Stimulated activated naive CD4-positive, alpha-beta T cell (primary cell): Measurements from ENCODE around the gene UGT1A6.

ENCODE experiments used
- DNase-seq, 6 experiments: peaks; one replicate each; lab custom pipeline; 2025; lab: John Stamatoyannopoulos, UW

Gene UGT1A6

GRCh38 chr2:233801357-233802131, 108.9 kb downstream of the UGT1A6 start:
- no peak for DNase-seq

GRCh38 chr2:233802132-233802815, 109.6 kb downstream of the UGT1A6 start:
- no peak for DNase-seq

- DNase-seq, result no peak
Measured at GRCh38 chr2:233803292-233803911, 110.7 kb downstream of the UGT1A6 start.

GRCh38 chr2:233803994-233804393, 111.3 kb downstream of the UGT1A6 start:
- no peak for DNase-seq

- DNase-seq, result no peak
Measured at GRCh38 chr2:233807215-233807865, 114.7 kb downstream of the UGT1A6 start.

- DNase-seq, result no peak
Measured at GRCh38 chr2:233807966-233808935, 115.6 kb downstream of the UGT1A6 start.

GRCh38 chr2:233810385-233810784, 117.7 kb downstream of the UGT1A6 start:
- DNase-seq, result no peak

- no peak for DNase-seq
Measured at GRCh38 chr2:233811087-233811486, 118.4 kb downstream of the UGT1A6 start.

- no peak for DNase-seq
Measured at GRCh38 chr2:233811732-233812131, 119.0 kb downstream of the UGT1A6 start.

GRCh38 chr2:233813236-233814055, 120.8 kb downstream of the UGT1A6 start:
- no peak for DNase-seq

GRCh38 chr2:233814056-233814835, 121.6 kb downstream of the UGT1A6 start:
- no peak for DNase-seq

- no peak for DNase-seq
Measured at GRCh38 chr2:233815861-233816260, 123.2 kb downstream of the UGT1A6 start.

- no peak for DNase-seq
Measured at GRCh38 chr2:233816334-233816733, 123.6 kb downstream of the UGT1A6 start.

- DNase-seq, result no peak
Measured at GRCh38 chr2:233816771-233817170, 124.1 kb downstream of the UGT1A6 start.

GRCh38 chr2:233817361-233817911, 124.7 kb downstream of the UGT1A6 start:
- no peak for DNase-seq

- no peak for DNase-seq
Measured at GRCh38 chr2:233817995-233818638, 125.4 kb downstream of the UGT1A6 start.

GRCh38 chr2:233818639-233819621, 126.2 kb downstream of the UGT1A6 start:
- no peak for DNase-seq
